GM10847 (cell line): ENCODE data around the gene SLC25A13.

Experiments used
- POLR2A ChIP-seq: IDR thresholded peaks from 2 replicates; pipeline ENCODE4 v1.6.1; 2011; ENCODE audit not compliant: insufficient read length; ENCODE audit errors: extremely low read depth

Gene SLC25A13

DNA sequence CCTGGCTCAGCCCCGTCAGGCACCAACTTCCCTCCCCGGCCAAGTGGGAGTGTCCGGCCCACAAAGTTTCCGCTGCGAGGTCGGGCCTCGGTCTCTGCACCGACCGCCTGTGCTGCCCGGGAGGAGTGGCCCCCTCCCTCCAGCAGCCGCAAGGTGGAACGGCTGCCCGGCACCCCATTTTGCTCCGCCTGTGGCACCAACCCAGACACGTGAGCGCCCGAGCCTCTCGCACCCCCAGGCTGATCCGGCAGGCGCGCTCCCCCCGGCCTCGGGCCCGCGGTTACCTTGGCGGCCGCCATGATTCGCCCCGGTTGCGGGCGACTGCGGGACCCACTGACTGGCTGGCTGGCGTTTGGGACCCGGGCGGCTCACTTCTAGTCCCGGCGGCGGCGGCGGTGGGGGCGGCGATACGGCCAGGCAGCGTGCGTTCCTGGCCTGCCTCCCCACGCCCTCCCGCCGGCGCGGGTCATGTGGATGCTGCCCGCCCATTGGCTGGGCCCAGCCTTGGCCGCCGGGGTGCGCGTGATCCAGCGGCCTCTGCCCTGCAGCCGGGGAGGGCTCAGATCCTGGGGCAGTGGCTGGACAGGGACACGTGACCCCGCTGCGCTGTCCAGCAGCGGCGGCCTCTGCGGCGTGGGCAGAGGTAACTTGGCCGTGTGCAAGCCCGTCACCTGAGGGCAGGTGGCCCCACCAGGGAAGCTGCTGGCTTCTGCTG is at the start of gene SLC25A13:
TSS of gene SLC25A13 (minus strand) at position 441 of the 715 bp plus-strand sequence. CDS start at position 299, 142 bp downstream.
- peak; percentile 56 for TF ChIP-seq POLR2A

GRCh38 chr7:96361116-96361857 is 39.4 kb upstream of the SLC25A13 start:
- no peak for TF ChIP-seq POLR2A

DNA sequence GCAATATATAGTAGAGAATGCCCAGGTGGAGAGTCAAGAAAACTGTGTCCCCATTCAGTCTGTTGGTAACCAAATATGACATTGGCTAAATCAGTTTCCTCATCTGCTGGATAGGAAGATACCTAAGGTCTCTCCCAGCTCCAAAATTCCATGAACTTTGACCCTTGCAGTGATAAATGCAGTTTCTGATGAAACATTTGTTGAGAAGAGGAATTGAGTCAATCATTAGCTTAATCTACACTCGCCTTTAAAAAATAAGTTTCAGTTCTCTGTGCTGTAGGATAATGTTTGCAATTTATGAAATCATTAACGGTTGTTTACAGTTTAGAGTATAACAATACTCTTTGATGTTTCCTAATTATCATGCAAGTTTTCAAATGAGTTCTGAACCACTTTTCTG is 38.0 kb upstream of the SLC25A13 start:
- TF ChIP-seq POLR2A, result no peak

GRCh38 chr7:96355990-96356506 is 34.1 kb upstream of the SLC25A13 start:
- TF ChIP-seq POLR2A, result no peak

GRCh38 chr7:96354881-96355280 is 33.0 kb upstream of the SLC25A13 start:
- TF ChIP-seq POLR2A, result no peak

DNA sequence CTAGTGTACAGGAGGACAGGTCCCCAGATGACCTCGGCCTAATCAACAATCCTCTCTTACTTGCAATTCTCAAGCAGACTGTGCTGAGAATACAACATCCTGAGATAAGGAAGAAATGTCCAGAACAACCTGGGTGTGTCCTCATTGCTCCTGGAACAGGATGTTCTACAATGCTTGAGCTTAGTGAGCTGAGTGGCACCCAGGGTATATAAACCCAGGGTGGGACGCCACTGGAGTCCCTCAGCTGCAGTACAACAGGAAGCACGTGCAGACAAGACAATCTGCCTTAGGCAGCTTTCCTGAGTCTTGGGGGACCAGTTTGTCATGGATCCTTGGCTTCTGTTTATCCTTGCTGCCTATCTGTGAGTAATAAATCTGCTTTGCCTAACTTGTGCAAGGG is 27.7 kb upstream of the SLC25A13 start:
- TF ChIP-seq POLR2A, result no peak

DNA sequence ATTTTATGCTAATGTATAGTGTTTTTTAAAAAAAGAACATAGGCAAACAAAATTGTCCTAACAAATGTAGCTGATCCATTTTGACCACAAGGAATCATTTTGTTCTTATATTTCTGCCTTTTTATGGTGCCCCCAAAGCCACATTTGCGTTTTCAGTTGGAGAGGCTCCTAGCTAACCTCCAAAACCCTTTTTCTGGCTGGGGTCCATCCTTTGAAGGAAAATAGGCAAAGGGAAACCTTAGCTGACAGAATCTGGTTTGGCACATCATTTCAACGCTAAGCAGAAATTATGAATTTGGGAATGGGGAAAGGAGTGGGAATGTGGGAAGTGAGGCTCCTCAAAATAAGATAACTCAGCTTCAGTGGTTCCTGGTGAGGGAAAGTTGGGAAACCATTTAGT is 25.6 kb upstream of the SLC25A13 start:
- no peak for TF ChIP-seq POLR2A

DNA sequence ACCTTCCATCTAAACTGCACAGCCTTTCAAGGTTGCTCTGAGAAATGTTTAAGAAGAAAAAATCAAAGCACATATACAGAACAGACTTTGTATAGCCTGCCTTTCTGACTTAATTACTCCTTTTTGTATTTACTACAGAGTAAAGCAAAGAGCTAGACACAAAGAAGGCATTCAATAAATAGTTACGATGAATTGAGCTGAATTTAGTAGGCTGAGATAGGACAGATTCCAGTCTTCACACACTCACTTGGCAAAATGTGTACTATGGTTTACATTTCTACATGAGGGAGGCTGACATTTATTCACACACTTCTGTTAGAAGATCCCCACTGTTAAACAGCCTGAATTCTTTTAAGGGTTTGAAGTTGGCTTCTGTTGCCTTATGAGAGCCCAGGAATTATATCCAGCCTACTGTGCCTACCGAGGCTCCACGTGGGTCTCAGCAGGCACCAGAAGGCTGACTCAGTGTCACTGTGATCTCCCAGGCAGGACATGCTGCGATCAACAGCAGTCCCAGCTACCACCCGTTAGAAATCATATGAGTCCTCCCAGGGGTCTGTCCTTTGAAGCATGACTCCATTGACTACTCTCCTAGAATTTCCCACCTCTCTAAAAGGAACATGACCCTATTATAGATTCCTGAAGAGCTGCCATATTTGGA is 24.5 kb upstream of the SLC25A13 start:
- TF ChIP-seq POLR2A, result no peak

GRCh38 chr7:96344236-96344635 is 22.3 kb upstream of the SLC25A13 start:
- no peak for TF ChIP-seq POLR2A

- no peak for TF ChIP-seq POLR2A
Measured at GRCh38 chr7:96342049-96342448, 20.2 kb upstream of the SLC25A13 start.

- no peak for TF ChIP-seq POLR2A
Measured at GRCh38 chr7:96337519-96337918, 15.6 kb upstream of the SLC25A13 start.

- TF ChIP-seq POLR2A, result no peak
Measured at GRCh38 chr7:96332325-96332724, 10.4 kb upstream of the SLC25A13 start.

DNA sequence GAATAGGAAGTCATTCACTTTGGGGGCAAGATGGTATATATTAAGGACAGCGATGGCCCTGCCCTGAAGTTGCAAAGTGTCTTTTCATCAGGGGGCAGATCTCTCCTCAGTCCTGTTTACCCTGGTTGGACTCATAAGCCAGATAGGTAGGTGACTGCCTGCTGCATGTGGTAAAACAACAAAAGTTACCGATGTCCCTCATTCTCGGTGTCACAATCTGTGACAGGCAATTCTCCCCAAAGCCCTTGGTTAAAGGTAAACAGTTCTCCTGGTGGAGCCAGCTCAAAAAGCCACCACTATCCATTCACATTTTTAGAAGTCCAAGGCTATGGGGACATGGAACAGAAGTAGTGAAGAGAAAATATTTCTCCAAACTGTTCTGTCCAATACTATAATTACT is 9.9 kb upstream of the SLC25A13 start:
- TF ChIP-seq POLR2A, result no peak

GRCh38 chr7:96331233-96331632 is 9.3 kb upstream of the SLC25A13 start:
- no peak for TF ChIP-seq POLR2A

- TF ChIP-seq POLR2A, result no peak
Measured at GRCh38 chr7:96330193-96330592, 8.3 kb upstream of the SLC25A13 start.

DNA sequence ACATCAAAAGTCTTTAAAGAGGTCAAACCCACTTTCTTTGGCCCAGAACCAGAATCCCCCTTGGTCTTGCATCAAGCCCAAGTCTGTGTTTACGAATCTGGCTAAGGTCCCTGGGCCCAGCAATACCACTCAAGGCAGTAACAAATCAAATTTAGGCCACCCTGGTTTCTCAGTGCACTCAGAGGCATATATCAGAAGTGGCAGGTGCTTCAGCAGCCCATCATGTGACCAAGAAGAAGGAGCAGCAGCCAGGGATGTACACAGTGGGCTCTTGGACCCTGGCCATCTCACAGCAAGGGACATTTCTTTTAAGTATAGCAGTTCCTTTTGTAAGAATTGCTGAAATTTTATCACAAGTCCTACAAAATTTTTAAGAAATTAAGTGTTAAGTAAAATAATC is 7.3 kb upstream of the SLC25A13 start:
- TF ChIP-seq POLR2A, result no peak
